ENCODE measurements around the gene CSNK1G2.

Gene CSNK1G2

DNA sequence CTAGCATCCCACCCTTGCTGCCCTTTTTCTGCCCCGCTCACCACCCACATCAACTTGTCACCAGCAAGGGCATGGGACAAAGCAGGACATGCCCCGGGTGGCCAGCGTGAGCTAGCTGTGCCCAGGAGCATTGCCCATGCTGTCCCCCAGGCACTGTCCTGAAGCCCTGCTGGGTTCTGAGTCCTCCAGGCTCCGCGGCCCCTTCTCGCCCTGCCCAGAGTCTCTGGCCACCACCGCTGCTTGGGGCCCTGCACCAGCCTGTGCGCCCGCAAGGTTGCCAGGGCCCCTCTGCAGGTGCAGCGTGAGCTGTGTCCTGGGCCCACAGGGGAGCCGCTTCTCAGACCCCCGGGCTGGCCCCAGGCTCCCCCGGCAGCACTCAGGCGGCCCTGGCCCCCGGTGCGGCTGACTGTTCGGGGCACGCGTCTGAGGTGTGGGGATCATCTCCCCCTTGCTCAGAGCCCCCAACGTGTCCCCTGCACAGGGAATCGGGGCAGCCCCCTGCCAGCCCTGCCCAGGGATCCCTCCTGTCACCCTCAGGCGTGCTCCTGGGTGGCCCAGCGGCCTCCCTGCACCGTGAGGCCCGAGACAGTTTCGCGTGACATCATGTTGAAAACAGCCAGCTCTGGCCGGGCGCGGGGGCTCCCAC is 4.1 kb downstream of the CSNK1G2 start:
- DNase-seq: no peak

DNA sequence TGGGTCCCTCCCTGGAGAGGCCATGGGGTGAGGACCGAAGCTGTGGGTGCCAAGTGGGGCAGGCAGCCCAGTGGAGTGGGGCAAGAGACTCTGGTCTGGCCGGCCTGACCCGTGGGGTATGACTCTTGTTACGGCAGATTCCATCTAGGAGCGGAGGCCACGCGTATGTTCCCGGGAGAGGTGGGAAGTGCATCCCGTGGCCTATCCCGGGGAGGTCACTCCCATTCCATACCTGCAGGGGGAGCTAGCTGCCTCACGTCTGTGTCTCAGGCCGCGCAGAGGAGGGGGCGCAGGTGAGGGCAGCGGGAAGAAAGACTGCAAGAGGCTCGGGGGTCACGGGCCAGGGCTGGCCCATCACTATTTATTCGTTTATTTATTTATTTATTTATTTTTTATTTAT is 4.9 kb downstream of the CSNK1G2 start:
- peak; percentile 60 for DNase-seq

DNA sequence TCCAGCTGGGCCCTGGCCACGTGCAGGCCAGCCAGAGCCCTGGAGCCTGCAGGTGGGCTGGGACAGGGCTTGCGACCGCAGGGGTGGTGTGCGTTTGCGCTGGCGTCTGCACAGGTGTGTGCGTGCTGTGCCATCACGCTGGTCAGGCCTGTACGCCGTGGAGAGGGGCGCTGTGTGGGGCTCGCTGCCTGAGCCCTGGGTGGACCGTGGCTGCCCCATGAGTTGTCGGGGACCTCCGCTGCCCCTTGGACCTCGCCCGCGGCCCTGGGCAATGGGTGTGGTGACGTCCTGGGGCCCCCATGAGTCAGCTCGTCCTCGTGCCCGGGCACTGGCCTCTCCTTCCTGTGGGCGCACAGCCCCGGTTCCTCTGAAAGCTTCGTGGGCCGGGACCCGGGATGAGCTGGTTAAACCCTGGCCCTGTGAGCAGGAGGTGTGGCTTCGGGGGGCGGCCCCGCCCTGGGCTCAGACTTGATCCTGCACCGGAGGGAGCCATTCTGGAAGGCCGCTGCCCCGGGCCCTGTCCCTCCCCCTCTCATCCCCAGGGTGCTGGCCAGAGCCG is 6.8 kb downstream of the CSNK1G2 start:
- DNase-seq: no peak

DNA sequence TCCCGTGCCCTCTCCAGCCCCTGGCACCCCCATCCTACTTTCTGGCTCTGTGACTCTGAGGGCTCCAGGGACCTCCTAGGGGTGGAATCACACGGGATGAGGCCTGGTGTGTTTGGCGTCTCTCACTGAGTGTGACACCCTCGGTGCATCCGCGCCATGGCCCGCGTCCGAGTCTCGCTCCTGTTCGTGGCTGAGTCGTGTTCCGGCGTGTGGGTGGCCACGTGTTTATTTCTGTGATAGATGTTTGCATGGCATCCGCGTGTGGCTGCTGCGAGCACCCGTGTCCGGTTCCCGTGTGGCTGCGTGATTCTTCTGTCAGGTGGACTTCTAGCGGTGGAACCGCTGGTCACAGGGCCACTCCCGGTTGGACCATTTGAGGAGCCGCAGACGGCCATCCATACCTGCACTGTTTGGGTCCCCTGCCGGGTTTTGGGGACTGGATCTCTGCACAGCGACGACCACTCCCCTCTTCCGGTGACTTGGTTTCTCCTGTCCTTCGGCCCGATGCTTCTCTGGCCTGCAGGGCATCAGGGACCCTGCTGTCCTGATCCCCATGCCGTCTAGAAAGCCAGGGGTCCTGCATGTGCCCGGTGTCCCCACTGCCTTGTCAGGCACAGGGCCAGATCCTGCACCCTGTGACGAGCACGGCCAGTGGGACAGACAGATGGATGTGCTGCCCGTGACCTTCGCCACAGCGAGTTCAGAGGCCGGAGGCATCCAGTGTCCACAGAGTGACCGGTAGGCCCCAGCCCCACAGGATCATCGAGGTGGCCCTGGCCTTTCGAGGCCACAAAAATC is 8.5 kb downstream of the CSNK1G2 start:
- no peak for DNase-seq

DNA sequence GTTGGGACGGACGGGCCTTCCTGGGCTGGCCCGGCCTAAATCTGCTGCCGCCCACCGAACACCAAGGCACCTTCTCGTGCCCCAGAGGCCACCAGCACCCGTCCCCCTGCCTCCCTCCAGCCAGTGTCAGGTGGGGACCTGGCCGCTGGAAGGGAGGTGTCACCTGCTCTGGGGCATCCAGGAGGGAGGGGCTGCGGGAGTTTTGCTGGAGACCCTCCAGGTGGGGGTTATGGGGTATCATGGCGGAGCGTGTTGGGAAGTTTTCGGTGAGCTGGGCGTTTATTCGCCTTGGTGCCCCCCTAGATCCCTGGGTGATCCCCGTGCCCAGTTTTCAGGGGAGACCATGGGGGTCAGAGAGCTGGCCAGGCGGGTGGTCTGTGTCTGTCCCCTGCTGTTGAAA is 9.7 kb downstream of the CSNK1G2 start:
- DNase-seq: no peak

DNA sequence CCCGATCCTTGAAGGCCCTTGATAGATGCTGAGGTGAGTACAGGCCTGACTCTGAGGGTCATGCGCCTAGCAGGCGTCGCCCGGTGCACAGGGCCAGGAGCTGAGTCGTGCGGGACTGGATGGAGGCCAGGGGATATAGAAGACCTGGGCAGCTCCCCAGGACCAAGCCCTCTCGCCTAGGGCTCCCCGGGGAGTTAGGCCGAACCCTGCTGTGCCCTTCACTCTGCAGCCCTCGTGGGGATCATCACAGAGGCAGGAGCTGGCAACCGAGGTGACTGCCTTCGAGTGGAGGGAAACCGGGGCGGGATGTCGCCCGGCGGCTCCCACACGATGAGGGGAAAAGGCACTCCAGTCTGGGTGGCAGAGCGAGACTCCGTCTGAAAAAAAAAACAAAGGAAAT is 11.7 kb downstream of the CSNK1G2 start:
- no peak for DNase-seq

DNA sequence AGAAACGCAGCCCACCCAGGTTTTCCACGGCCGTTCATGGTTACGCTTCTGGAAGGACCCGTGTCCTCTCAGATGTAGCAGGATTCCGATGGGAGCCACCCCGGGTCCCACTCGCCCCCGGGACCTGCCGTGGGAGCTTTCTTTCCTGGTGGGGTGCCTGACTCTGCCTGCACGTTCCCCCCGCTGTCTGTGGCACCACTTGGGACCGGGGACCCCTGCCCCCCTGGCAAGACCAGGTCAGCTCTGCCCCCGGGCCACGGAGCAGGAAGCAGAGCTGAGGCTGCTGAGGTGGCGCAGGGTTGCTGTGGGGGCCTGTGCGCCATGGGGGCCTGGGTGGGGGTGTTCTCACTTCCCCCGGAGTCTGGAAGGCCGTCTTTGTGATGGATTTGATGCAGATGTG is 12.1 kb downstream of the CSNK1G2 start:
- DNase-seq: no peak

DNA sequence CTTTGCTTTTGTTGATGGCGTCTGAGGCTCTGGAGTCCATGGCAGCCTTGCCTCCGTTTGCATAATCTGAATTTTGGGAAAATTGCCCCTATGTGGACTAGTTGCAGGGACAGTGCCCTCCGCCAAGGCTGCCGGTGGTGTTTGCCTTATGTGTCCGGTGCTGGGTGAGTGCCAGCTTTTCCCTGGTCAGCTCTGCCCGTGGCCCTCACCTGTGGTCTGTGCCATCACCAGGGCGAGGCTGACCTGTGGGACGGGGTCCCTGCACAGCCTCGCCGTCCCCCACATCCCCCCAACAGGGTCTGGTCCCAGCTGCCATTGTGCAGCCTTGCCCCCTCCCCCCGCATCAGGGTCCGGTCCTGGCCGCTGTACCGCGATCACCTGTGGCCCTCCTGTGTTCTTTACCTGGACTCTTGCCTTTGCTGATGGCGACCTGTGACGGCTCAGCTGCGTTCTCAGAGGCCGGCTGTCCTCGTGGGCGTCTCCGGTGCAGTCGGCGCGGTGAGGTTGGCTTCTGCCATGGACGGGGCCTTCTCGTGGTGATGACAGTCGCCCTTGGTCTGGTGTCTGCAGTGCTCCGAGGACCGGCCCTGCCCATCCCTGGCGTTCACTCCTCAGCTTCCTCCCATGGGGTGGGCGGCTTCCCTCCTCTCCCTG is 12.6 kb downstream of the CSNK1G2 start:
- no peak for DNase-seq

DNA sequence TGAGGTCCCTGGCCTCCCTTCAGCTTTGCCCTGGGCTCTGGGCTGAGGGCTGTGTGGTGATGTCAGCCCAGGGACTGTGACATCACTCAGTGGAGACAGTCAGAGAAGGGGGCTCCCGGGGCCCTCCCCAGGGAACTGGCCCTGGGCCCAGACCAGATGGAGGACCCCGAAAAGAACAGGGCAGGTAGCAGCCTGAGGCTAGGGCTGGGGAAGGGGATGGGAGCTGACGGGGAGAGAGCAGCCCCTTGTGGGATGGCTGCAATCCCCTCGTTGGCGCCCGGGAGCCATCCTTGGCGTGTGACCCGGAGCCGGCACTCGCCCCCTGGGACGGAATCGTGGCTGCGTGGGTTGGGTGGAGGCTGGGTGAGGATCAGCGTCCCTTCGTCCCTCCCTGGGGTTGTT is 13.6 kb downstream of the CSNK1G2 start:
- DNase-seq: no peak

DNA sequence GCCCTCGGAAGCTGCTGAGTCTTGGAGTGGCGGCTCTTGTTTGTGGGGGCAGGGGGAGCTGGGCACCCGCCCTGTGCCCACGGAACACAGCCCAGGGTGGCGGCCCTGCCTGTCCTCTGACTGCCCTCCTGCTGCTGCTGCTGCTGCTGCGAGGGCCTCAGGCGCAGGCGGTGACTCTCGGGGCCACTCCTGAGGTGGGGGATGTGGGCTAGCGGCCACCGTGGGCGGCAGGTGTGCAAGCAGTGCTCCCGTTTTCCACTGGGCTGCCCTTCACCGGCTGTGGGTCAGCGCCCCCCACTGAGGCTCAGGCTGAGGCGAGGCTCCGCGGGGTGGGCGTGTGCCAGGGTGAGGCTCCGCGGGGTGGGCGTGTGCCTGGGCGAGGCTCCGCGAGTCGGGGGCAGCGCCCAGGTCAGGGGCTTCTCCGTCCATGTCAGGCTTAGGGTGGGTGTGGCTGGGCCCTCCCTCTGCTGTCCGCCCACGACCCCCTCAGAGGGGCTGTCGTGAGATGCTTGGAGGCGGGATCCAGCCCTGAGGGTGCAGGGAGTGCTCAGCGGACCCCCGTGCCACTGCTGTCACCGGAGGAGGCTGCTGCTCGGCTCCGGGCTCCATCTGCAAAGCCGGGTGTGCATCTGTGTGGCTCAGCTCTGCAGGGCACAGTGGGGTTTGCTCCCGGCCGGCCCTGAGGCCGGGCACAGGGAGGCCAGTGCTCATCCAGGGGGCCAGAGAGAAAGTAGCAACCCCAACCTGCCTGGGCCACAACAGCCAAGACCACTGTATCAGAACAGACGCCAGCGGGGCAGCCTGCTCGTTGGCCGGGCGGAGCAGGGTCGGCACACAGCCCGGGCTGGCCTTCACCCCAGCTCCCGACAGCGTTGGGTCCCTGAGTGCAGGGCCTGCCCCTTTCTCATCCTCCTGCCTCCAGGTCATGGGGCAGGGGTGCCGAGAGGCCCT is 14.5 kb downstream of the CSNK1G2 start:
- no peak for DNase-seq

DNA sequence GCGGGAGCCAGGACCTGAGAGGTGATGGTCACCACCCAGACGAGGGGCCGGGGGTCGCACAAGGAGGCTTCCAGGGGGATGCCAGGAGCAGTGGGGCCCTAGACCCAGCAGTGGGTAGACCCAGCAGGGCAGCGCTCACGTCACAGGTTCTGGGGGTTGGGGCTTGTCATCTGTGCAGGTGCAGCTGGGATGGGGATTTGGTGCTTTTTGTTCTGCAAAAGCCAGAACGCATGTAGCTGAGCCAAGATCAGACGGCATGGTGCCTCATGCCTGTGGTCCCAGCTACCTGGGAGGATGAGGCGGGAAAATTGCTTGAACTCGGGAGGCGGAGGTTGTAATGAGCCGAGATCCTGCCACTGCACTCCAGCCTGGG is 15.1 kb downstream of the CSNK1G2 start:
- no peak for DNase-seq

DNA sequence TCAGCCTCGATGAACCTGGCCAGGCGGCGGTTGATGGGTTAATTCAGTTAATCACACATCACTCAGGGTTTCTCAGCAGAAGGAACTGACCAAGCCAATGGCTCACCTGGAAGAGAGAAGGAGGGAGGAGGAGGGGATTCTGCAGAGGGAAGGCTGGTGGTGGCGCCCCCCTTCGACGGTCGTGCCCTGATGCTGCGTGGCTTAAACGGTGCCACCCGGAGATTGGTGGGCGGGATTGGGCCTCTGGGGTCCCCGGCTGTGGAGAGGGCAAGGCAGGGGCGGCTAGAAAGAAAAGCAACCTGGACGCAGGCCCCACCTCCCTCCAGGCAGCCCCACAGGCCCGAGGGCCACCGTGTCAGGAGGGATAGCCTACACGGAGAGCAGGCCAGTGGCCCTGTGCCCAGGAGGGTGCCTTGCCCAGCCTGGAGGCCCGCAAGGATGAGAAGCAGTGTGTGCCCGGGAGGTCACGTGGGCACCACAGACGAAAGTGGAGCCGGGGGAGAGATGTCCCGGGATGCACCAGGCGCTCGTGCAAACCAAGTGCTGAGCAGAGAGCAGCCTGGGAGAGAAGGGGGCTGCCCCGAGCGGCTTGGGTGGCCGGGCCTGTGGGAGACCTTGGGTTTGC is 16.0 kb downstream of the CSNK1G2 start:
- DNase-seq: no peak

DNA sequence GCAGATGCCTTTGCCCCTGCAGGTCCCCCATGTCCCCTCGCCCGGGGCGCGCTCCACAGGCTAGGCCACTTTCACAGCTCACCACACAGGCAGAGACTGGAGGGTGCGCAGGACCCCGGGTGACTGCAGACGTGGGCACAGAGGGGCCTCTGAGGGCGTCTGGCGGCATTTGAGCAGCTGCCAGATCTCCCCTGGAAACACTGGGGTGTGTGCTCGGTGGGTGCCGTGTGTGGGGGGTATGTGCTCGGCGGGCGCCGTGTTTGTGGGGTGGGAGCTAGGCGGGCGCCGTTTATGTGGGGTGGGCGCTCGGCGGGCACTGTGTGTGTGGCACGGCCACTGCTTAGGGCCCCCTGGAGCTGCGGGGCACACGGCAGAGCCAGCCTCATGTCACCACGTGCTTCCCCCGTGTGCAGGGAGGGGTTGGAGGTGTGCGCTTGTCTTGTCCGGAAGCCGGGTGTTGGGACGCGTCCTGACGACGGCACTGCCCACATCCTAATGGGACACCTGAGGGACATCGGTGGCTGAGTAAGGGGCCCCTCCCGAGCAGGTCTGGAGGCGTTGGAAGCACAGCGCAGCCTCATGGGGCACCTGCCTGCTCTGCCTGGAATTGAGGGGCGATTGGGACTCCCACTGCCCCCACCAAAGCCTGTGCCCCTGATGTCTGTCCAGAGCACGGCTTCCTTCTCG is 16.7 kb downstream of the CSNK1G2 start:
- DNase-seq: no peak

DNA sequence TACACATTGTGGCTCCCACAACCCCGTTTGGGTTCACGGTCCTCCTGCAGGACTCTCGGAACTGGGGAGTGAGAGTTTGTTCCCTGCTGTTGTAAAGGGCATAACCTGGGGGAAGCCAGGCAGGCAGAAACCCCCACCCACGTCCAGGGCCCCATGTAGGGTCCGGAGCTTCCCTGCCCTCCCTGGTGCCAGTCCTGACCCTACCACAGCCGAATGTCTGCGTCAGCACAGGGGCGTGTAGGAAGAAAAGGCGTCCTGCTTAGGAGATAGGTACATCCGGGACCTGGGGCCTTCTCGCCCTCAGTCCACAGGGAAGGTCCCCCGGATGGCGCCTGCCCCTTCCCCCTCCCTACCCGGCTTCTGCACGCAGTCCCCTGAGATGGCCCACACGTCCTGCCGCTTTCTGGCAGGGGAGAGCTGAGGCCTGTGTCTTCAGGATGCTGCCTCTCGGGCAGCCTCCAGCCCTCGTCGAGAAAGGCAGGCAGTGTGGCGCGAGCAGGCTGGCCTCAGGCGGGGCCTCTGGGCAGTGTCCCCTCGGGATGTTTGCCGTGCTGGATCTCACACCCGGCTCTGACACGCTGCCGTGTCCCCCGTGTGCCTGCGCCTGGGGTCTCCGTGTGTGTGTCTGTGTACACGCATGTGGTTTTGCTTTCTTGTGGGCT is 19.1 kb downstream of the CSNK1G2 start:
- no peak for DNase-seq

DNA sequence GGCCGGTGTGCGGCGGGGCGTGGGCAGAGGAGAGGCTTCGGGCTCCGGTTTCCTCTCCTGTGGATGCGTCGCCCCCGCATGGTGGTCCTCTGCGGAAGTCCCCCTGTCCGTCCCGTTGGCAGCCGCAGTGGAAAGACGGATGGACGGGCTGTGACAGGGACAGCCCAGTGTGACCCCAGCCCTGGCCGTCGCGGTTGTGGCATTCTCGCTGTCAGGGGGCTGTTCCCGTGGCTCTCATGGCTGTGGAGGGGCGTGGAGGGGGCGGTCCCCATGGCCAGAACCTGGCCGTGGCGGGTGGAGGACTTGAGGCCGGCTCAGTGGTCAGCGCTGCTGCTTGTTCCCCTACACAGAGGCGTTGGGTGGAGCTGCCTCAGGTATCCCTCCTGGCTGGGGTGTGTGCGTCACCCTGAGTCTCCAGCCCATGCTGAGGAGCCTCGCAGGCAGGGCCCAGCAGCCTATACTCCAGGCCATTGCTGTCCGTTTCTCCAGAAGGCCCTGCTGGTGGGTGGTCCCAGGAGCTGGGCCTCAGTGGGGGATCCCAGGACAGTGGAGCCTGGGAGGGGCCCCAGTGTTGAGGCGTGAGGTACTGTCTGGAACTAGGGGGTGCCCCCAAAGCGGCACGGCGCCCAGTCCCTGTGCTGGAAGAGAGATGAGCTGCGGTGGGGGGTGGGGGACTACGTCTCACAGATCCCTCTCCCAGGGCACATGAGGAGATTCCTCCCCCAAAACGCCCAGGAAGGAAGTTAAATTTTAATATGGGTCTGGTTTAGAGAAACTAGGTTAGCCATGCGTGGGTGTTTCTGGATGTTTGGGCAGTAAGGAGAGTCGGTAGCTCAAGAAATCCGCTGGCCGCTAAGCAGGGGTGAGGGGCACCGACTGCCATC is 20.3 kb downstream of the CSNK1G2 start:
- DNase-seq: no peak

DNA sequence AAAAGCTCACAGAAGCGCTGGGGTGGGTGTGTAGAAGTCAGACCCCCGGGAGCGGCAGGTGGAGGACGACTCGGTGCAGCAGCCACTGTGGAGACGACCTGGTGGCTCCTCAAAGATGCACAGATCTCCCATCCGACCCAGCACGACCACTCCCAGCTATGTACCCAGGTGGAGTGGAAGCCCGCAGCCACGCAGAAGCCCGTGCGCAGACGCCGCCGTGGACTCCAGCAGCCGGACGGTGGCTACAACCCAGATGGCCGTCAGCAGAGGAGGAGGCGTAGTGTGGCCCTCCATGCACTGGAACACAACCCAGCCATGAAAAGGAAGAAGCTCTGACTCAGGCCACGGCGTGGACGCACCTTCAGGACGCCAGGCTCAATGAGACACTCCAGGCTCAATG is 21.7 kb downstream of the CSNK1G2 start:
- no peak for DNase-seq

DNA sequence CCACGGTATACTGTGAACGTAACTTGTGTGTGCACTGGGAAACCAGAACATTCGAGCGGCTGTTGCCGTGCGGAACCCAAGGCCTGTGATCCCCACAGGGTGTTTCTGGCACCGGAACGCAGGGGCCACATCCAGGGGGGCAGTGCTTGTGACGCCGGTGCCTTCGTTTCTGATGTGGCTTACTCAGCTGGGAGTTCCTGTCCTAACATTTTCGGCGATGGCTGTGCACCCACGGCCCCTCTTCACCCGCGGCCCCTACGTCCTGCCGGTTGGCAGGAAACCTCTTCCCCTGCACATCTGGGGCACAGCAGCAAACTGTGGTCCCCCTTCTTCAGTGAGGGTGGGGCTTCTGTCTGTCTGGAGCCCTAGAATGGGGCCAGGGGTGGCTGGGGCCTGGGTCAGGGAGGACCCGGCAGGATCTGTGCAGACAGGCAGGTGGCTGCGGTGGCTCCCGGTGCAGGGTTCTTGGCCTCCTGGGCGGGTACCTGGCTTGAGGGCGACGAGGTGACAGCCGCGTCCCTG is 26.2 kb downstream of the CSNK1G2 start:
- peak; percentile 43 for DNase-seq

DNA sequence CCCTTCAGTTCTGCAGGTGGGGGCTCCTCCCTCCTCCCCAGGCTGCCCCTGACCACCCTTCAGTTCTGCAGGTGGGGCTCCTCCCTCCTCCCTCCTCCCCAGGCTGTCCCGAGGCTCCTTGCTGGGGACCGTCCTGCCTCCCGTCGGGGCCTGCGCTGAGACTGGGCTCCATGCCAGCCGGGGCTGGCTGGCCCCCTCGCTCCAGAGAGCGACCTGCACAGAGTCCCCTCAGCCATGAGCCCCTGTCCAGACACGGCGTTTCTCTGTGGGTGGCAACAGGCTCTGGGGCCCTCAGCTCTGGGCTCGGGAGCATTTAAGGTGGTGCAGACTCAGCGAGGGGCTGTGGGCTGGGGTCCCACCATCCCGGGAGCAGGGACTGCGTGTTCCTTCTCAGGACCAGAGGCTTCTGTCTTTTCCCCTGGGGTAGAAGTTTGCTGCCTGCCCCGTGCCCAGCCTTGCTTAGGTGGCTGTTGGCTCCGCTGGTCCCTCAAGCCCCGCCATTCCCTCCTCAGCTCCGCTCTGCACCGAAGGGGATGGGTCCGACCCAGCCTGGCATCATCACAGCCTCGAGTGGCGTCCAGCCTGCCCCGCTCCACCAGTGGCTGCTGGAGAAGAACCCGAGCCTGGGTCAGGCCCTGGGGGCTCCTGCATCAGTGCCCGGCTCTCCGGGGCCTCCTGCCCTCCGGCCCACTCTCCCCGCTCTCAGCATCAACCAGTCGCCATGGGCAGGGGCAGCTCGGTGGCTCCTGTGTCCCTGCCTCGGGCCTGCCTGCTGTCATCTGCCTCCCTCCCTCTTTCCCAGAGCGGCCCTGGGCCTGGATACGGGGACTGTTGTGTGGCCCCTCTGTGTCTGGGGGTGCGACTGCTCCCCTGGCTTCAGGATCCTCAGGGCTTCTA is 27.6 kb downstream of the CSNK1G2 start:
- DNase-seq: no peak
